Testis (tissue), 3 donors: ENCODE measurements around the gene KCNH2. TPM values are rescaled to one million over a fixed set of nuclear protein-coding genes. Genes with fewer than 3 reads are reported as not detected.
"Not testable (repeated sequence)": the region's sequence is repeated elsewhere in the genome, so short reads cannot be mapped to it uniquely, and the experiment has no call there.

Experiments
- DNase-seq: peaks from one replicate; pipeline ENCODE4 v3.0.0-alpha.2; 2019
- H3K27ac ChIP-seq, 2 donors: fragments of 200-600 bp; sonication (generic); one replicate each; pipeline ENCODE4 v1.5.1; 2019
- H3K27me3 ChIP-seq: fragments of 200-600 bp; sonication (generic); one replicate; pipeline ENCODE4 v1.5.1; 2019
- H3K36me3 ChIP-seq: fragments of 200-600 bp; sonication (generic); one replicate; pipeline ENCODE4 v1.5.1; 2017; ENCODE audit warnings: low read depth; ENCODE audit errors: missing control alignments
- H3K4me1 ChIP-seq: fragments of 200-600 bp; sonication (generic); one replicate; pipeline ENCODE4 v1.5.1; 2019
- H3K4me3 ChIP-seq, 2 donors: fragments of 200-600 bp; sonication (generic); one replicate each; pipeline ENCODE4 v1.5.1; 2017 to 2019
- H3K9me3 ChIP-seq: fragments of 200-600 bp; sonication (generic); one replicate; pipeline ENCODE4 v1.5.1; 2017
- POLR2A ChIP-seq: fragments of 450-650 bp; IDR thresholded peaks from one replicate; pipeline ENCODE4 v1.6.1; 2017; ENCODE audit warnings: antibody characterized with exemption, mild to moderate bottlenecking, moderate library complexity
- WGBS, 2 donors: methylation state at CpG; one replicate each; pipeline ENCODE4 v1.1.5; 2018; 5-methylcytosine and 5-hydroxymethylcytosine counted together
- intact Hi-C: fragments of 100-400 bp; cut with DNase I; formaldehyde crosslinking; loops from one replicate; pipeline ENCODE4 v1.15.1; 2023; ENCODE audit warnings: low total_unique reads
- polyA plus RNA-seq: library from polyadenylated mRNA; stranded (reverse); fragments of 350-450 nt; fragmentation: Illumina TruSeq; extraction: RNeasy Lipid Tissue Mini Kit (QIAGEN cat#74804); gene quantifications from one replicate; pipeline ENCODE4 v1.2.3, GENCODE V29; 2014; ENCODE audit warnings: low read depth, low replicate concordance; ENCODE audit not compliant: insufficient read depth
- total RNA-seq, 2 donors: library from RNA; depleted of rRNA; stranded (reverse); fragments of >200 nt; gene quantifications; one replicate each; pipeline ENCODE4 v1.2.3, GENCODE V29; 2016
- TF ChIP-seq, protein P1 (sequence below), 3 experiments: fragments of 450-650 bp in 2 of 3; fragments of 200-600 bp in 1 of 3; sonication (generic) in 1 of 3; IDR thresholded peaks; one replicate each; pipeline ENCODE4 v1.5.1; 2016 to 2019; ENCODE audit warnings: antibody characterized with exemption in 3 of 3, mild to moderate bottlenecking in 2 of 3, moderate library complexity in 1 of 3

Gene KCNH2
- total and polyA plus RNA-seq, 3 donors from 2014 or later: 82.5 to 247 (median 230) TPM

- TF ChIP-seq, protein P1, sequence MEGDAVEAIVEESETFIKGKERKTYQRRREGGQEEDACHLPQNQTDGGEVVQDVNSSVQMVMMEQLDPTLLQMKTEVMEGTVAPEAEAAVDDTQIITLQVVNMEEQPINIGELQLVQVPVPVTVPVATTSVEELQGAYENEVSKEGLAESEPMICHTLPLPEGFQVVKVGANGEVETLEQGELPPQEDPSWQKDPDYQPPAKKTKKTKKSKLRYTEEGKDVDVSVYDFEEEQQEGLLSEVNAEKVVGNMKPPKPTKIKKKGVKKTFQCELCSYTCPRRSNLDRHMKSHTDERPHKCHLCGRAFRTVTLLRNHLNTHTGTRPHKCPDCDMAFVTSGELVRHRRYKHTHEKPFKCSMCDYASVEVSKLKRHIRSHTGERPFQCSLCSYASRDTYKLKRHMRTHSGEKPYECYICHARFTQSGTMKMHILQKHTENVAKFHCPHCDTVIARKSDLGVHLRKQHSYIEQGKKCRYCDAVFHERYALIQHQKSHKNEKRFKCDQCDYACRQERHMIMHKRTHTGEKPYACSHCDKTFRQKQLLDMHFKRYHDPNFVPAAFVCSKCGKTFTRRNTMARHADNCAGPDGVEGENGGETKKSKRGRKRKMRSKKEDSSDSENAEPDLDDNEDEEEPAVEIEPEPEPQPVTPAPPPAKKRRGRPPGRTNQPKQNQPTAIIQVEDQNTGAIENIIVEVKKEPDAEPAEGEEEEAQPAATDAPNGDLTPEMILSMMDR (IDR thresholded peaks at IDR 0.05): no peak
- TF ChIP-seq POLR2A: no peak
- Histone ChIP-seq H3K36me3 (no peaks in the 10 kb centered on the region), H3K4me1 (peaks cover 7% of the 10 kb centered on the region), H3K4me3 (no peak overlapping the region), H3K9me3 (no peaks in the 10 kb centered on the region), H3K27ac (no peak overlapping the region), H3K27me3 (no peaks in the 10 kb centered on the region)
- DNase-seq: no peak
- WGBS, 2 donors: 73 to 84% methylated on average over 3 to 6 of the region's 6 CpGs
- intact Hi-C loops: no loop called here
These were observed 34.0 kb upstream of the KCNH2 start for GRCh38 chr7:151012031-151012692.

DNA sequence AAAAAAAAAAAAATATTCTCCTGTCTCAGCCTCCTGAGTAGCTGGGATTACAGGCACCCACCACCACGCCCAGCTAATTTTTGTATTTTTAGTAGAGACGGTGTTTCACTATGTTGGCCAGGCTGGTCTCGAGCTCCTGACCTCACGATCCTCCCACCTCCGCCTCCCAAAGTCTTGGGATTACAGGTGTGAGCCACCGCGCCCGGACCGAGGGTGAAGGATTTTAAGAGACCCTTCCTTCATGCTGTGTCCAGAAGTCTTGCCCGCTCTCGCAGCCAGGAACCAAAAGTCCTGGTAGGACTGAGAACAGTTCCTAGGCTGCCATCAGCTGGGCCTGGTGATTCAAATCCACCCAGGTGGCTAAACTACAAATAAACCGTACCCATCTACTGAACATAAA lies 33.5 kb upstream of the KCNH2 start:
- DNase-seq, intact Hi-C loops, H3K27me3 ChIP-seq, H3K9me3 ChIP-seq, H3K36me3 ChIP-seq, H3K4me3 ChIP-seq, H3K4me1 ChIP-seq, H3K27ac ChIP-seq: not testable (repeated sequence)
- 89 to 90% methylated on average over 12 of the region's 12 CpGs for WGBS, 2 donors

GRCh38 chr7:151011097-151011409 lies 32.9 kb upstream of the KCNH2 start:
- no peaks in the 10 kb centered on the region for H3K27me3 ChIP-seq
- 63 to 70% methylated on average over 1 of the region's 1 CpG for WGBS, 2 donors
- no peaks in the 10 kb centered on the region for H3K36me3 ChIP-seq
- H3K4me1 ChIP-seq: peaks cover 7% of the 10 kb centered on the region
- TF ChIP-seq, protein P1 (IDR thresholded peaks at IDR 0.05): no peak
- no peak for TF ChIP-seq POLR2A
- DNase-seq: no peak
- intact Hi-C loops: no loop called here
- H3K4me3 ChIP-seq: no peak overlapping the region
- no peaks in the 10 kb centered on the region for H3K9me3 ChIP-seq
- H3K27ac ChIP-seq: no peak overlapping the region

DNA sequence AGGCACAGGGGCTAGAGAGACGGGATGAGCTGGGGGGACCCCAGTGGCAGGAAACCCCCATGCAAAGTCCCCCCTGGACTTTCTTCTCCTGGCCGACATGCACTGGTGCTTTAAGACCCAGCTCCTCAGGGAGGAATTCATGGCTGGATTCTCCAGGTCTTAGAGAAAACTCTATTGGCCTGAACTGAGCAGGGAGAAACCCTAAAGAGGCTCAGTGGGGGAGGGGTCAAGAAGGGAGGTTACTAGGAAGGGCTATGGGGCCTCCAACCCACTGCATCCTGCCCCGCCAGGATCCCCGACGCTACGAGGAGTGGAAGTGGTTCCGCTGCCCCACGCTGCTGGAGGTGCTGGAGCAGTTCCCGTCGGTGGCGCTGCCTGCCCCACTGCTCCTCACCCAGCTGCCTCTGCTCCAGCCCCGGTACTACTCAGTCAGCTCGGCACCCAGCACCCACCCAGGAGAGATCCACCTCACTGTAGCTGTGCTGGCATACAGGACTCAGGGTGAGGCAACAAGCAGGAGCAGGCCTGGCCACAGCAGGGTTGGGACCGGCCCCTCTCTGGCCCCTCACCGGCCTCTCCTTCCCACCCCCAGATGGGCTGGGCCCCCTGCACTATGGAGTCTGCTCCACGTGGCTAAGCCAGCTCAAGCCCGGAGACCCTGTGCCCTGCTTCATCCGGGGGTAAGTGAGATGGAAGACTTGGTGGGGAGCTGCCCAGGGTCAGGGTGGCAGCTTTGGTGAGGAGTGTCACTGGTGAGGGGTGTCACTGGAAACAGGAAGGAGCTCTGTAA lies 32.4 kb upstream of the KCNH2 start:
- intact Hi-C loops: no loop called here
- Histone ChIP-seq H3K4me1 (peaks cover 7% of the 10 kb centered on the region), H3K36me3 (no peaks in the 10 kb centered on the region), H3K9me3 (no peaks in the 10 kb centered on the region), H3K27me3 (no peaks in the 10 kb centered on the region), H3K27ac (no peak overlapping the region), H3K4me3 (no peak overlapping the region)
- TF ChIP-seq POLR2A: no peak
- TF ChIP-seq, protein P1 (IDR thresholded peaks at IDR 0.05): no peak
- WGBS, 2 donors: 51 to 55% methylated on average over 10 to 17 of the region's 18 CpGs
- DNase-seq: no peak

GRCh38 chr7:151010037-151010306 lies 31.9 kb upstream of the KCNH2 start:
- TF ChIP-seq, protein P1 (IDR thresholded peaks at IDR 0.05): no peak
- TF ChIP-seq POLR2A: no peak
- H3K9me3 ChIP-seq: no peaks in the 10 kb centered on the region
- no peak overlapping the region for H3K27ac ChIP-seq
- no peak overlapping the region for H3K4me3 ChIP-seq
- WGBS, 2 donors: 48 to 54% methylated on average over 7 of the region's 7 CpGs
- no peaks in the 10 kb centered on the region for H3K36me3 ChIP-seq
- no peak for DNase-seq
- H3K27me3 ChIP-seq: no peaks in the 10 kb centered on the region
- intact Hi-C loops: no loop called here
- peaks cover 7% of the 10 kb centered on the region for H3K4me1 ChIP-seq
